Measurements from ENCODE around the gene ASB1.

Gene ASB1

DNA sequence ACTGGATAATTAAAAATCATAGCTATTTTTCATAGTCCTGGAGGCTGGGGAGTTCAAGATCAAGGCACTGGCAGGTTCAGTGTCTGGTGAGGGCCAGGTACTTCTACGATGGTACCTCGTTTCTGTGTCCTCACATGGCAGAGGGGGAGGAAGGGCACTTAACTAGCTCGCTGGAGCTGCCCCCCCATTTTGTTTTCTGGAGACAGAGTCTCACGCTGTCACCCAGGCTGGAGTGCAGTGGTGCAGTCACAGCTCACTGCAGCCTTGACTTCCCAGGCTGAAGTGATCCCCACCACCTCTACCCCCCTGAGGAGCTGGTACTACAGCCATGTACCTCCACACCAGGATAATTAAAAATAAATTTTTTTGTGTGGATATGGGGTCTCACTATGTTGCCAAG lies 40.3 kb downstream of the ASB1 start:
- DNase-seq (ENCODE audit: low read depth in 2 of 2): no peak

GRCh38 chr2:238467792-238468191 lies 41.1 kb downstream of the ASB1 start:
- no peak for DNase-seq (ENCODE audit: low read depth in 2 of 2)

GRCh38 chr2:238469155-238469554 lies 42.4 kb downstream of the ASB1 start:
- DNase-seq (ENCODE audit: low read depth in 2 of 2): no peak

GRCh38 chr2:238473014-238473413 lies 46.3 kb downstream of the ASB1 start:
- DNase-seq (ENCODE audit: low read depth in 2 of 2): no peak

GRCh38 chr2:238473523-238473922 lies 46.8 kb downstream of the ASB1 start:
- no peak for DNase-seq (ENCODE audit: low read depth in 2 of 2)

DNA sequence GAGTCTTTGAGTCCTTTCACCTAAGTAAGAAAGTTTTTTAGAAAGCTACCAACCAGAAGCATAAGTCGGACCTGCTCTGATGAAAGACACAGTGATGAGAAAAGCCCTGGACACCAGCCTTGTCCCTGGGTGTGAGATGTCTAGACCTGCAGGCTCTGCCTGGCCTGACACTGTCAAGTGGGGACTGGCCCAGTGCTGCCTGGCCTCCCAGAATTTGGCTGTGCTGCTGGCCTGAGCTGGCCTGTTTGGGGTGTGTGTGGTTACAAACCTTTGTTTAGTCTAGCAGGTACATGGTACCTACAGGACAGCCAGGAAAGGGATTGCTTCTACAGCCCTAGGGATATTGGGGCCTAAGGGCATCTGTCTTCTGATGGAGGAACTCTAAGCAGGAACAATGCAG lies 48.3 kb downstream of the ASB1 start:
- DNase-seq (ENCODE audit: low read depth in 2 of 2): no peak

DNA sequence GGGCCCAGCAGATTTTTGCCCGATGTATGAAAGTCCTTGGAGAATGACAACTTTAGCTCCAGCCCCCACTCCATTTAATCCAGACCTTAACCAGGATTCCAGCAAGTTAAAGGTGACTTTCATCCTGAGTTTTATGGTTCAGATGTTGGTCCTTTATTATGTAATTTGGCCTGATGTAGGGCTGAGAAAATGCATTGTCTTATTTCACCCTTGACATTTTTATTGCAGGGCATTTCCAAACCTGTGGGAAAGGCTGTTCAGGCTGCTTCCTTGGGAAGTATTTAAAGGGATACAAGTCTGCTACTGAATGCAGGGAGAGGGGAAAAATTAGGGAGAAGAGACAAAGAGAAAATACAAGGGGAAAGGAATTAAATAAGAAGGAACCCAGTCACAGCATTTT lies 48.8 kb downstream of the ASB1 start:
- no peak for DNase-seq (ENCODE audit: low read depth in 2 of 2)

GRCh38 chr2:238476258-238476657 lies 49.5 kb downstream of the ASB1 start:
- DNase-seq (ENCODE audit: low read depth in 2 of 2): no peak

DNA sequence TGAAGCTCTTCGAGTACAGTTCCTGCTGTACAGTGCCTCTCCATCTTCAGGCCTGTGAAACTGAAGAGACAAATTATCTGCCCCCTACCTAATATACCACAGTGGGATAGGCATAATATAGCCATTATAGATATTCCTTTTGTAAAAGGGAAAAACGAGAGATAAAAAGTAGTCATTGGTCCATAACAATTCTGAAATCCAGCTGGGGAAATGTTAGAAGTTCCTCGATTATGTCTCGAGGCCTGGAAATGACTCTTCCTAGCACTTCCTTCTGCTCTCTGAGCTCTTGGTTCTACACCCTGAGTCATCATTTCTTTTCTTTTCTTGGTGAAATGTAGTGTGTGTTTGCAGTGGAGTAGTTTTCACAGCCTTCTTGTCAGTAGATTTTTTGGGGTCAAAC lies 51.5 kb downstream of the ASB1 start:
- no peak for DNase-seq (ENCODE audit: low read depth in 2 of 2)

DNA sequence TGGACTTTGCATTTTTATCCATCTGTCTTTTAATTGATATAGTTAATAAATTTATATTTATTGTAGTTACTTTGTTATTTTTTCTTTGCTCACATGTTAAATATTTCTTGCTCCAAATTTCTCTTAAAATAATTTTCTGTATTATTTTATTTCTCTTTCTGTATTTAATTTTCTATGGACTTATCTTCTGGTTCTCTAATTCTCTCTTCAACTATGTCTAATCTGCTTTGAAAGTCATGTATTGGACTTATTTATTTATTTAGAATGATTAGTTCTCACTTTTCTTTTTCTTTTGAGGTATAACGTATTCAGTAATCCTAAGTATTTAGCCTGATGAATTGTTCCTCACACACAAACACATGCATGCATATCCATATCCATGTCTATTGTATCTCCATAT lies 53.1 kb downstream of the ASB1 start:
- DNase-seq (ENCODE audit: low read depth in 2 of 2): no peak

- no peak for DNase-seq (ENCODE audit: low read depth in 2 of 2)
Observed at GRCh38 chr2:238483021-238483420, 56.3 kb downstream of the ASB1 start.

DNA sequence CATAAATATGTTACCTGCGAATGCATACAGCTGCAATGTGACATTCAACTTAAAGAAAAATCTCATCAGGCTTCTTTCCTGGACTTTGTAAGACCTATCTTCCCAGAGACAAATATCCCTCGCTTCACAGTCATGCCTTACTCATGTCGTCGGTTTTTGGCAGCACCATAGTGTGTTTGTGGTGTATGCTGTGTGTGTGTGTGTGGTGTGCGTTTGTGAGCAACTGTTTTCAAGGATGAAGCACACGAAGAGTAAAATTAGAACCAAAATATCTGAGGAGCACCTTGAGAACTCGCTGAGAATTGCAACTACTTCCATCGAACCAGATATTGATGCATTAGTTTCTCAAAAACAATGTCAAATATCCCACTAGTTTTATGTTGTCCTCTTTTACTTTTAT lies 56.9 kb downstream of the ASB1 start:
- no peak for DNase-seq (ENCODE audit: low read depth in 2 of 2)

DNA sequence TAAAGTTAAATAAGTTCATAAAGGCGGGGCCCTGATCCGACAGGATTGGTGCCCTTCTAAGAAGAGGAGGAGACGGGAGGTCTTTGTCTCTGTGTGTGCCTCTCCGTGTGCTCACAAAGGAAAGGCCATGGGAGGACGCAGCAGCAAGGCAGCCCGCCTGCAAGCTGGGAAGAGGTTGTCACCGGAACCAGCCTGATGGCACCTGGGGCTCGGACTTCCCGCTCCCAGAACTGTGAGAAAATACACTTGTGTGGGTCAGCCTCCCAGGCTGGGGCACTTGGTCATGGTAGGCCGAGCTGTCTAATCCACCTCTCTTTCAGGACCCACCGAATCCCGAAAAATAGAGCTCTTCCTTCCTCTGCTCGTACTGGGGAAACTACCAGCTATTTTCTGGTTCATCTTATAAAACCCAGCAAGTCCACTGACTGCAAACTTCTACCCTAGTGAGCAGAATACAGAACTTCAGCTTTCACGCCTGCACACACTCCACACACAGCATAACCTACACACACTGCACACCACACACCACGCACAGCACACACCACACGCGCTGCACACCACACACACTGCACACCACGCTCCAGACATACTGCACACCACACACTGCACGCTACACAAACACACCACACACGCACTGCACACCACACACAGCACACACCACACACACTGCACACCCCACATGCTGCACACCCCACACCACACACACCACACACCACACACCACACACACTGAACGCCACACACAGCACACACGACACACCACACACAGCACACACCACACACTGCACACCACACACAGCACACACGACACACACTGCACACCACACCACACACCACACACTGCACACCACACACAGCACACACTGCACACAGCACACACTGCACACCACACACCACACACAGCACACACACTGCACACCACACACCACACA lies 58.1 kb downstream of the ASB1 start:
- DNase-seq (ENCODE audit: low read depth in 2 of 2): no peak

DNA sequence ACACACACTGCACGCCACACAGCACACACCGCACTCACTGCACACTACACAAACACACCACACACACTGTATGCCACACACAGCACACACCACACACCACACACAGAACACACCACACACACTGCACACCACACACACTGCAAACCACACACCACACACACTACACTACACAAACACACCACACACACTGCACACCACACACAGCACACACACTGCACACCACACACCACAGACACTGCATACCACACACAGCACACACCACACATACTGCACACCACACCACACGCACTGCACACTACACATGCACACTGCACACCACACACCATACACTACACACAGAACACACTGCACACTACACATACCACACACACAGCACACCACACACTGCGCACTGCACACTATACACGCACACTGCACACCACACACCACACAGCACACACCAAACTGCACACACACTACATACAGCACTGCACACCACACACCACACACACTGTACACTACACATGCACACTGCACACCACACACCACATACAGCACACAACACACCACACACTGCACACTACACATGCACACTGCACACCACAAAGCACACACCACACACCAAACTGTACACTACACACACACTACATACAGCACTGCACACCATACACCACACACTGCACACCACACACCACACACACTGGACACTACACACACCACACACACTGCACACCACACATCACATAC lies 59.6 kb downstream of the ASB1 start:
- no peak for DNase-seq (ENCODE audit: low read depth in 2 of 2)

DNA sequence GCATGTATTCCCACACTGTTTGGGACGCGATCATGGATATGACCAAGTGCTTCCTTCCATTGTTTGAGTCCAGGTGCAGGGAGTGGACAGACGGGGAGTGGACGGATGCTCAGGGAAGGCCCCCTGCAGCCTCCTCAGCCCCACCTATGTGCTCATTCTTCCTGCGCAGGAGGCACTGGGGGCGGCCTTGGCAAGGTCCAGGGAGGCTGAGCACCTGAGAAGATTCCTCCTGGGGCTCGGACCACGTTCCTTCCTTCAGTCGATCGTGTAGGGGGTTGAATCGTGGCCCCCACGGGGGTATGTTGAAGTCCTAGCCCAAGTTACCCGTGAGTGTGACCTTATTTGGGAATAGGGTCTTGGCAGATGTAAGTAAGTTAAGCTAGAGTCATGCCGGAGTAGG lies 60.4 kb downstream of the ASB1 start:
- DNase-seq (ENCODE audit: low read depth in 2 of 2): no peak

- no peak for DNase-seq (ENCODE audit: low read depth in 2 of 2)
Observed at GRCh38 chr2:238487652-238488346, 61.1 kb downstream of the ASB1 start.

DNA sequence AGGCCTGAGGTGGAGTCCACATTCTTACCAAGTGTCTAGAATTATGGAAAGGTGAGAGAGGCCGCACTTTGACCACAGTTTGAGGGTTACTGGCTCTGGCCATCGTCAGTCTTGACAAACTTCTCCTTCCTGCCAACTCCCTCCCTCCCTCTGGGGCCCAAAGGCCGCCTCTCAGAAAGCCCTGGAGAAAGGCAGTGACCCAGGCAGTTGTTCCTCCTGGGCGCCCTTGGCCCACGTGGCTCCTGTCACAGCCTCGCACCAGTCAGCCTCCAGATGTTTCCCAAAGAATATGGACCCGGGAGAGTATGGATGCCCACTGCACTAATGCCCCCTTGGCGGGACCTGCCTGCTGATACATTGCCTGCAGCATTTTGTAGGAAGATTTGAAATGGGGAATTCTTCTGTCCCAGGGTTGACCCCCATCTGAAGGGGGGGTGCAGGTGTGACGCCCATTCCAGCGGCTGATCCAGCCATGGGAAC lies 61.7 kb downstream of the ASB1 start:
- DNase-seq (ENCODE audit: low read depth in 2 of 2): no peak

GRCh38 chr2:238489431-238489830 lies 62.7 kb downstream of the ASB1 start:
- no peak for DNase-seq (ENCODE audit: low read depth in 2 of 2)

DNA sequence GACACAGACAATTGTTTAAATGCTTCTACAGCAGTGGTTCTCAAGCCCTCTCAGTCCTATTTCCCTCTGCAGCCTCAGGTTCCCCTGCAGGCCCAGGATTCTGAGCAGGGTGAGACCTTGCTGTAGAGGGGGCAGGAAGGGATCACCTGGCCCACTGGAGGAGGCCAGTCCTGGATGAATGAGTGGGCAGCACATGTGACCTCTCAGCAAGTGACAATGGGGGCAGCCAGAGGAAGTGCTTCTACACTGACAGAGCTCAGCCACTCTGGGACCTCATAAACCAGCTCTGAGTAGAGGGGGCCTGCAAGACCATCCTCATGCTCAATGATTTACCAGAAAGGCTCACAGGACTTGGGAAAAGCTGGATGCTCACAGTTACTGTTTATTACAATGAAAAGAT lies 63.2 kb downstream of the ASB1 start:
- no peak for DNase-seq (ENCODE audit: low read depth in 2 of 2)

DNA sequence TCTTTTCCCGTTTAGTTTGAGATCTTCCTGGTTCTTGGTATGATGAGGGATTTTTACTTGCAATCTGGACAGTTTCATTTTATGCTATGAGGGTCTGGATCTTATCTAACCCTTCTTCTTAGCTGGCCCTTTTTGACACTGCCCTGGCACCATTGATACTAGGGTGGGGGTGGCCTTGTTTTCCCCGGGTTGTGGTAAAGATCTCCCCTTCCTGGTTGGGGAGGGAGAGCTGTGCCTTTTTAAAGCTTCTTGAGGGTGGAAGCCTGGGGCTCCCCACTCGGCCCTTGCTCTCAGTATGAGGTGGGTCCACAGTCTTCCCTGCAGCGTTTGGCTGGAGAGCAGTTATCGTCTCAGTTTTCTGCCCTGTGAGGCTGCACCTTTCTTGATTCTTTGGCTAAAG lies 66.1 kb downstream of the ASB1 start:
- DNase-seq (ENCODE audit: low read depth in 2 of 2): no peak

DNA sequence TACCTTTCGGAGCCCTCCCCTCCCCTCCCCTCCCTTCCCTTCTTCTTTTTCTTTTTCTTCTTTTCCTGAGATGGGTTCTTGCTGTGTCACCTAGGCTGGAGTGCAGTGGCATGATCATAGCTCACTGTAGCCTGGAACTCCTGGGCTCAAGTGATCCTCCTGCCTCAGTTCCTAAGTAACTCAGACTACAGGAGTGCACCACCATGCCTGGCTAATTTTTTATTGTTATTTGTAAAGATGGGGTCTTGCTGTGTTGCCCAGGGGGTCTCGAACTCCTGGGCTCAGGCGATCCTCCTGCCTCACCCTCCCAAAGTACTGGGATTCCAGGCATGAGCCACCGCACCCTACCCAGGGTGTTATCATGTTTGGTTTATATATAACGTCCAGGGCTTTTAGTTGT lies 66.7 kb downstream of the ASB1 start:
- DNase-seq (ENCODE audit: low read depth in 2 of 2): no peak

GRCh38 chr2:238493880-238494572 lies 67.3 kb downstream of the ASB1 start:
- DNase-seq (ENCODE audit: low read depth in 2 of 2): no peak
